Nephron (organoid): Measurements from ENCODE around the gene TEX261.
"Not testable (repeated sequence)": the region's sequence is repeated elsewhere in the genome, so short reads cannot be mapped to it uniquely, and the experiment has no call there.

ENCODE experiments used
- H3K27ac Mint-ChIP-seq, 3 experiments: 2 replicates each; pipeline ENCODE4 v1.8.0; 2020; ENCODE audit warnings: mixed read lengths in 3 of 3, mild to moderate bottlenecking in 2 of 3, moderate library complexity in 1 of 3
- H3K27me3 Mint-ChIP-seq: 2 replicates; pipeline ENCODE4 v1.8.0; 2021; ENCODE audit warnings: low read depth, mild to moderate bottlenecking, moderate library complexity, mixed read lengths
- H3K36me3 Mint-ChIP-seq: 2 replicates; pipeline ENCODE4 v1.8.0; 2020; ENCODE audit warnings: low read depth, mixed read lengths
- H3K4me1 Mint-ChIP-seq: 2 replicates; pipeline ENCODE4 v1.8.0; 2020; ENCODE audit warnings: mixed read lengths
- H3K4me3 Mint-ChIP-seq, 3 experiments: 2 replicates each; pipeline ENCODE4 v1.8.0; 2020; ENCODE audit warnings: mild to moderate bottlenecking in 3 of 3, mixed read lengths in 3 of 3, moderate library complexity in 2 of 3
- H3K9me3 Mint-ChIP-seq: 2 replicates; pipeline ENCODE4 v1.8.0; 2020; ENCODE audit warnings: mixed read lengths
- TF ChIP-seq, protein P1 (sequence below), 3 experiments: fragments of 200-600 bp; sonication (generic); IDR thresholded peaks; one replicate each; pipeline ENCODE4 v1.5.0; 2021; ENCODE audit warnings: antibody characterized with exemption in 3 of 3; ENCODE audit not compliant: unreplicated experiment in 3 of 3

TEX261 gene

DNA sequence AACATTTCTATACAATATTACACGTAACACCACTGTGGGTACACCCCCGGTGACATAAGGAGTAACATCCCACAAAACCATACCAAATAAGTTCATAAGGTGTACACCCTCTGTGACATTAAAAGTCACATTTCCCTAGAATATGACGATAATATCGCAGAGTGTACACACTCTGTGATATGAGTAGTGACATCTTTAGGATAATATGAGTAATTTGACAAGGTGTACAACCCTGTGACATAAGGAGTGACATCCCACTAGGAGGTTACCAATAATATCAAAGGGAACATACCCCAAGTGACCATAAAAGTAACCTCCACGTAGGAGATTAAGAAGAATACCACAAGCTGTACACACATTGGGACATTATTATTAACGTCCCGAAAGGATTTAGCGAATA lies 24.0 kb upstream of the TEX261 start:
- TF ChIP-seq, protein P1, sequence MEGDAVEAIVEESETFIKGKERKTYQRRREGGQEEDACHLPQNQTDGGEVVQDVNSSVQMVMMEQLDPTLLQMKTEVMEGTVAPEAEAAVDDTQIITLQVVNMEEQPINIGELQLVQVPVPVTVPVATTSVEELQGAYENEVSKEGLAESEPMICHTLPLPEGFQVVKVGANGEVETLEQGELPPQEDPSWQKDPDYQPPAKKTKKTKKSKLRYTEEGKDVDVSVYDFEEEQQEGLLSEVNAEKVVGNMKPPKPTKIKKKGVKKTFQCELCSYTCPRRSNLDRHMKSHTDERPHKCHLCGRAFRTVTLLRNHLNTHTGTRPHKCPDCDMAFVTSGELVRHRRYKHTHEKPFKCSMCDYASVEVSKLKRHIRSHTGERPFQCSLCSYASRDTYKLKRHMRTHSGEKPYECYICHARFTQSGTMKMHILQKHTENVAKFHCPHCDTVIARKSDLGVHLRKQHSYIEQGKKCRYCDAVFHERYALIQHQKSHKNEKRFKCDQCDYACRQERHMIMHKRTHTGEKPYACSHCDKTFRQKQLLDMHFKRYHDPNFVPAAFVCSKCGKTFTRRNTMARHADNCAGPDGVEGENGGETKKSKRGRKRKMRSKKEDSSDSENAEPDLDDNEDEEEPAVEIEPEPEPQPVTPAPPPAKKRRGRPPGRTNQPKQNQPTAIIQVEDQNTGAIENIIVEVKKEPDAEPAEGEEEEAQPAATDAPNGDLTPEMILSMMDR (IDR thresholded peaks at IDR 0.05; ENCODE audit: unreplicated experiment in 3 of 3): no peak
- Mint-ChIP-seq H3K36me3 (no peaks in the 10 kb centered on the region), H3K27ac (no peak overlapping the region), H3K4me3 (no peak overlapping the region), H3K9me3 (peaks cover 11% of the 10 kb centered on the region), H3K4me1 (no peaks in the 10 kb centered on the region), H3K27me3 (peaks cover 33% of the 10 kb centered on the region)

DNA sequence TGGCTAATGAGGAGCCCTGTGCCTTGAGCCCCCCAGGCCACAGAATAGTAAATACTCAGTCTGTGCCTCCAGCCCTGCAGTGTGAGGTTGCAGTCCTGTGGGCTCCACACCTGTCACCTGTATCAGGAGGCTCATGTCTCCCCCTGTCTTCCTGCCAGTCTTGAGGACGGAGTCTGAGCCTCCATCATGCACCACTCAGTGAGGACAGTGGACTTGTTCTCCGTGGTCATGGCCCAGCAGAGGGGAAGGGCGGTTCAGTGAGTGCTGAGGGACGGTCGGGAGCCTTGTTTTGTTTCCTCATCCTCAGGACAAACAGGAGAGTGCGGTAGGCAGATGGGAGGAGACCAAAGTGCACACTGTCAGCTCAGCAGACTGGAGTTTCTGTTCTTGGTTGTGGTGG lies 17.1 kb upstream of the TEX261 start:
- H3K36me3 Mint-ChIP-seq, H3K4me1 Mint-ChIP-seq, H3K27ac Mint-ChIP-seq, H3K27me3 Mint-ChIP-seq, H3K9me3 Mint-ChIP-seq, H3K4me3 Mint-ChIP-seq: not testable (repeated sequence)

DNA sequence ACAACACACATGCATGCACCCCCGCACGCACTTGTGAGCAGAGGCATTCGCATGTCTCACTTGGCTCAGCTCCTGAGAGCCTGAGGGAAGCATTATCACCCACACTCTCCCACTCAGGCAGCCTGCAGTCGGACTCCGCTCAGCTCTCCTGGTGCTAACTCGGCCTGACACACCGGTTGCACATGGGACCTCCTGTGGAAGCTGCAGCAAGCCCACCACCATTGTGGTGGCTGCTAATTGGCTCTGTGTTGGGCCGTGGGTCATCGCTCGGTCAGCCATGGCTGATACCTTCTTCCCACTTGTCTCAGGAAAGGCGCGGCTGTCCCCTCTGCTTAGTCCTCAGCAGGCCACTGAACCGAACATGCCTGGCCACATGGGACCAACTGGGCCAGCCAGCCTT lies 13.7 kb upstream of the TEX261 start:
- Mint-ChIP-seq H3K9me3 (no peaks in the 10 kb centered on the region), H3K27ac (no peak overlapping the region), H3K36me3 (no peaks in the 10 kb centered on the region), H3K4me1 (no peaks in the 10 kb centered on the region), H3K4me3 (no peak overlapping the region), H3K27me3 (peaks cover 8% of the 10 kb centered on the region)
- TF ChIP-seq, protein P1 (IDR thresholded peaks at IDR 0.05; ENCODE audit: unreplicated experiment in 3 of 3): no peak

DNA sequence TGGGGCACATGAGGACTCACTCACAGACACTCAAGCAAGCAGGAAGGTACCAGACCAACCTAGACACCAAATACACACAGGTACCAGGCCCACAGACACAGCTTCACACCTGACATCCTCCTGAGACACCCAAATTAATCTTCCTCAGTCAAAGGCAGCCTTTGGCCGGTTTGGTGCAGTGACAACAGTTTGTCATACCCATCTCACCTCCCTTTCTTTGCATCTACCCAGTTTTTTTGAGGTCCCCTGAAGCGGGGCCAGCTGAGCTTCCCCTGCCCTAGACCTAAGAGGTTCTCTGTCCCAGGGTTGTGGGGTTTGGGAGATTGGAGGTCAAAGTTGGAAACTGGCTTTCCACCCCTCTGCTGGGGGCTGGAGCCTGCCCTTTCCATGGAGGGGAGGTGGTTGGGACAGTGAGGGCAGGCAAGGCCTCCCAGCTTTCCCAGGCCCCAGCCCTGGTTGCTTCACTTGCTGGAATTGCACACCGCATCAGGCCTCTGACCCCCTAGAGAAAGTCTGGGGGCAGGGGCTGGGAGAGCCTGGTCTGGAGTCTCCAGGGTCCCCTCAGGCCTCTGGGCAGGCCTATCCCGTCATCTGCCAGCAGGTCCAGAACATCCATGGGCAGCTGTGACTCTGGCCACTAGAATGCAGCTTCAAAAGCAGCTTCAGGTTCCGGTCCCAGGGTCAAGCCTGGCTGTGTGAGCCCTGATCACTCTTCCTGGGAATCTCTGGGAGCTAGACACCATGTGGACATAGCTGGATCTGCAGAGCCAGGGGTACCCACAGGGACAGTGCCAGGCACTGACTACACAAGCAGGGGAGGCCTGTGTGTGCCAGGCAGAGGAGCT lies 12.5 kb upstream of the TEX261 start:
- H3K9me3 Mint-ChIP-seq: no peaks in the 10 kb centered on the region
- H3K4me3 Mint-ChIP-seq: no peak overlapping the region
- no peak overlapping the region for H3K27ac Mint-ChIP-seq
- H3K4me1 Mint-ChIP-seq: no peaks in the 10 kb centered on the region
- H3K27me3 Mint-ChIP-seq: peaks cover 12% of the 10 kb centered on the region
- TF ChIP-seq, protein P1 (IDR thresholded peaks at IDR 0.05; ENCODE audit: unreplicated experiment in 3 of 3): no peak
- no peaks in the 10 kb centered on the region for H3K36me3 Mint-ChIP-seq

DNA sequence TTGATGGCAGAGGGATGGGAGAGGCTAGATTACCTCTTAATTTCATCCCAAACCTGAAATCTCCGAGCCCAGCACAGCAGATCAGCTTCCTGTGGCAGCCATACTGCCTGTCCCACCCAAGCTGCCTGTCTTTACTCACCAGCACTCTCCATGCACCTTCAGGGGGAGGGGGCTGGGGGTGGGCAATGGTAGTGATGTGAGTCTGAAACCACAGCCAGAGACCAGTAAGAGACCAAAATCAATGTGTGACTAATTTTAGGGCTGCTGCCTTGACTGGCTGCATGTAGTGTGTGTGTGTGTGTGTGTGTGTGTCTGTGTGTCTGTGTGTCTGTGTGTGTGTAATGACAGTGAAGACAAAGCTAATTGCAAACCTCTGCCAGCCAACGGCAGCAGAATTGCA lies 11.7 kb upstream of the TEX261 start:
- Mint-ChIP-seq H3K4me1 (no peaks in the 10 kb centered on the region), H3K9me3 (no peaks in the 10 kb centered on the region), H3K4me3 (no peak overlapping the region), H3K27me3 (peaks cover 12% of the 10 kb centered on the region), H3K36me3 (no peaks in the 10 kb centered on the region), H3K27ac (no peak overlapping the region)
- TF ChIP-seq, protein P1 (IDR thresholded peaks at IDR 0.05; ENCODE audit: unreplicated experiment in 3 of 3): no peak

DNA sequence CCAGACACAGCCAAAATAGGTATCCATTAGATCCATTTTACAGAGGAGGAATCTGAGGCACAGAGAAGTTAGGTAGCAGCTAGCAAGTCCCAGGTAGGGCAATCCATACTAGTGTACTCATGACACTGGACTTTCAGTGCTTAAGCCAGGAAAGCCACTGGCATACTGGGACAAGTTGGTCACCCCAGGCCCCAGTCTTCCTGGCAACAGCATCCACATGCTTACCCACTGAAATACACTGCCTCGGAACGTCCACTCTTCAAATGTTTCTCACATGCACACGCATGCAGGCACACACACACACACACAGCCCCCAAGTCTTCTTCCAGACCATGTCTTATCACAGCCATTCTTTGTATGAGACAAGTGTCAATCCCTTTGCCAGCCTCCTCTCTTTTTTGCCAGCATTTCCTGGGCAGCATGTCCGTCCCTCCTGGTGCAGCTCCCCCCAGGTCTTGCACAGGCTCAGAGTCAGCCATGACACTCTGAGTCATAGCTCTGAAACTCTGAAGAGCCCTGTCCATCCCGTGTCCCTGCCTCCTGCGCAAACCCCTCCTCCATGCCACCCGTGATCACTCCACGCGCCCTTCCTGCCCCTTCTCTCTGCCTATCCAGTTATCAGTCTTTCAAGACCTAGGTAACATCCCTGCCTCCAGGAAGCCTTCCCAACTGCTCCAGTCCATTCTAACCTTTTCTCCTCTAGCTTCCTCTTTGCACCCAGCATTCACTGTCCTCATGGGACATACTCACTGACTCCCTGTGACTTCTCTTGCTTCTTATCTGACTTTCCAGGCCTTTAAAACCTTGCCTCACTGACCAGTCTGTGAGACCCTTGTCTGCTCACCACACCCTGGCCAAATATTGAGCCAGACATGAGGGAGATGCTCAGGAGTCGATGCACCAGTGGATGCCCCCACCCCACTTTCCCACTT lies 10.9 kb upstream of the TEX261 start:
- H3K4me3 Mint-ChIP-seq: no peak overlapping the region
- H3K36me3 Mint-ChIP-seq: no peaks in the 10 kb centered on the region
- peaks cover 18% of the 10 kb centered on the region for H3K27me3 Mint-ChIP-seq
- no peaks in the 10 kb centered on the region for H3K4me1 Mint-ChIP-seq
- no peak overlapping the region for H3K27ac Mint-ChIP-seq
- no peaks in the 10 kb centered on the region for H3K9me3 Mint-ChIP-seq
- TF ChIP-seq, protein P1 (IDR thresholded peaks at IDR 0.05; ENCODE audit: unreplicated experiment in 3 of 3): no peak
